Astrocyte of the spinal cord (primary cell): ENCODE measurements around the gene NEAT1.

ENCODE experiments used
- DNase-seq: peaks from one replicate; pipeline ENCODE4 v3.0.0; 2011; ENCODE audit warnings: low read depth, low spot score
- H3K4me3 ChIP-seq: 2 replicates; pipeline ENCODE4 v1.5.1; 2011; ENCODE audit warnings: low read depth, mild to moderate bottlenecking, low read length, moderate library complexity
- CTCF ChIP-seq: IDR thresholded peaks from 2 replicates; pipeline ENCODE4 v1.5.1; 2012; ENCODE audit warnings: low read depth, mild to moderate bottlenecking, low read length, inconsistent platforms
- in situ Hi-C: cut with HindIII; loops from 2 replicates; pipeline ENCODE4 v1.10.0; 2017; ENCODE audit warnings: low sequenced_read_pairs

Gene NEAT1

GRCh38 chr11:65440831-65441499 is 18.4 kb downstream of the NEAT1 start:
- no peak for TF ChIP-seq CTCF
- no peak overlapping the region for H3K4me3 ChIP-seq

GRCh38 chr11:65442842-65443331 is 20.3 kb downstream of the NEAT1 start:
- no peak for TF ChIP-seq CTCF
- H3K4me3 ChIP-seq = no peak overlapping the region
- in situ Hi-C loops = no loop called here

More at GRCh38 chr11:65440831-65441499, 18.4 kb downstream of the NEAT1 start:
- in situ Hi-C loops = no loop called here
- DNase-seq = peak; percentile 51

GRCh38 chr11:65444314-65445051 is 21.9 kb downstream of the NEAT1 start:
- DNase-seq = peak; percentile 43
- TF ChIP-seq CTCF = no peak
- in situ Hi-C loops = no loop called here

More at GRCh38 chr11:65442842-65443331, 20.3 kb downstream of the NEAT1 start:
- peak; percentile 41 for DNase-seq

GRCh38 chr11:65445101-65445603 is 22.6 kb downstream of the NEAT1 start:
- no peak for TF ChIP-seq CTCF
- in situ Hi-C loops = no loop called here
- DNase-seq = peak; percentile 62
- no peak overlapping the region for H3K4me3 ChIP-seq

More at GRCh38 chr11:65444314-65445051, 21.9 kb downstream of the NEAT1 start:
- no peak overlapping the region for H3K4me3 ChIP-seq

- no peak for TF ChIP-seq CTCF
- in situ Hi-C loops = no loop called here
- H3K4me3 ChIP-seq = no peak overlapping the region
- DNase-seq = peak; percentile 38
These were observed 23.2 kb downstream of the NEAT1 start for GRCh38 chr11:65445604-65446445.
